Activated CD4-positive, alpha-beta memory T cell treated with anti-CD3 and anti-CD28 coated beads for 36 hours (primary cell): ENCODE measurements around the gene IL4R. TPM values are rescaled to one million over a fixed set of nuclear protein-coding genes. Genes with fewer than 3 reads are reported as not detected.

Experiments
- CTCF ChIA-PET: fragments of 350-600 bp; sonication (Branson Sonifier 250); formaldehyde crosslinking; loops from one replicate; lab custom pipeline; 2021; ENCODE audit warnings: antibody characterized with exemption, inconsistent platforms; lab: Charles Lee
- POLR2A ChIA-PET: fragments of 350-600 bp; sonication (Branson Sonifier 250); formaldehyde crosslinking; loops from one replicate; lab custom pipeline; 2021; ENCODE audit warnings: antibody characterized with exemption; lab: Charles Lee
- DNase-seq: peaks from one replicate; pipeline ENCODE4 v3.0.0-alpha.2; 2020
- H3K27ac Mint-ChIP-seq: one replicate; pipeline ENCODE4 v1.8.0; 2021; ENCODE audit warnings: mixed read lengths
- H3K27me3 Mint-ChIP-seq: one replicate; pipeline ENCODE4 v1.8.0; 2021; ENCODE audit warnings: mixed read lengths
- H3K36me3 Mint-ChIP-seq: one replicate; pipeline ENCODE4 v1.8.0; 2021; ENCODE audit warnings: mixed read lengths
- H3K4me1 Mint-ChIP-seq: one replicate; pipeline ENCODE4 v1.8.0; 2021; ENCODE audit warnings: low read depth, mixed read lengths
- H3K4me3 Mint-ChIP-seq: one replicate; pipeline ENCODE4 v1.8.0; 2021; ENCODE audit warnings: mild to moderate bottlenecking, mixed read lengths
- H3K9me3 Mint-ChIP-seq: one replicate; pipeline ENCODE4 v1.8.0; 2021; ENCODE audit warnings: mixed read lengths
- intact Hi-C: fragments of 100-400 bp; cut with micrococcal nuclease; formaldehyde crosslinking; loops from one replicate; pipeline ENCODE4 v1.15.1; 2023
- total RNA-seq, 2 experiments: library from RNA; stranded (reverse); gene quantifications; one replicate each; pipeline ENCODE4 v1.2.3, GENCODE V29; 2021

Gene IL4R
- total RNA-seq, 2 experiments from 2014 or later: 146 to 153 TPM

DNA sequence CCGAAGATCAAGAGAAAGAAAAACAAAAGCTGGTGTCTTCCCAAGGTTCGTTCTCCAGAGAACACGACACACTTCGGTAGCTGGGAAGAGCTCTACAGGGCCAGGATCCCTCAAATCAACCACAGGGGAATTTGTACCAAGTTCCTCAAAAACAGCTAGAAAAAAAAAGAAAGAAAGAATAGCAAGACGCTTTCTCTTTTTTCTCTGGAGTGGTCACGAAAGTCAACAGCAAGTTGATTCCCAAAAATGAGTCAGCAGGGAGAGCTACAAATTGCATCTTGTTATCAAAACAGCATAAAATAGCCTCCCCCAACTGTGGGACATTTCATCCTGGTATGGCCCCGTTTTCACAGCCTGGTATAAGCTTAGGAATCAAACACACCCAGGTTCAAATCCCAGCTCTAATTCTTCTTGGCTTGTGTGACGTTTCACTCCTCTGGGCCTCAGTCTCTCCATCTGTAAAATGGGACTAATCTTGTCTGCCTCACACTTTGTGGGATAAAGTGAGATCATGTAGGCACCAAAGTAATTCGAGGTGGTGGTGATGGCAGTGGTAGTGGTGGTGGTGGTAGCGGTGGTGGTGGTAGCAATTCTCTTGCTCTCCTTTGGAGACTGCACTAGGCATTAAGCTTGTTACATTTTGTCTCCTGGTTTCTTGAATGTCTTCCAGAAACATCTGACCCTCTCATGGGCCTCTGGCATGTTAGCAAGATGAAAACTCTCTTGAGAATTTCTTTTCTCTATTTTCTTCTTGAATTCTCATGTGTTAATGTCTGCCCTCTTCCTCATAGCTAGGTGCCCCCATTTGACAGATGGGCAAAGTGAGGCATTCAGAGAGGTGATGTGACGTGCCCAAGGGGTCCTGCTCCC, 87.2 kb downstream of the IL4R start:
- H3K27me3 Mint-ChIP-seq: no peaks in the 10 kb centered on the region
- no peak for DNase-seq
- H3K4me1 Mint-ChIP-seq: peaks cover 36% of the 10 kb centered on the region
- H3K4me3 Mint-ChIP-seq: peak overlapping the region; percentile 100
- peaks cover 33% of the 10 kb centered on the region for H3K36me3 Mint-ChIP-seq
- POLR2A ChIA-PET: interaction anchor here (0.9 to 5.6 kb wide), 12 partner anchors 9 to 197 kb away, joined by 3 to 87 read pairs (median 4); partner anchors contain the start of gene KDM8
- intact Hi-C loops: no loop called here
- peak overlapping the region; percentile 64 for H3K27ac Mint-ChIP-seq
- H3K9me3 Mint-ChIP-seq: no peaks in the 10 kb centered on the region
- CTCF ChIA-PET: interaction anchor here (0.7 to 8.5 kb wide), 7 partner anchors 13 to 221 kb away, joined by 3 to 75 read pairs (median 5); no protein-coding TSS in a partner anchor

- Mint-ChIP-seq H3K4me3 (peak within 1 kb of the TSS; percentile 100), H3K27ac (peak within 1 kb of the TSS; percentile 96), H3K27me3 (no peaks in the 10 kb centered on the region), H3K4me1 (peaks cover 43% of the 10 kb centered on the region), H3K36me3 (peaks cover 43% of the 10 kb centered on the region), H3K9me3 (no peaks in the 10 kb centered on the region)
- intact Hi-C loops: loop anchor here (1.0 to 2.0 kb wide), 4 partner anchors 15 to 165 kb away; no protein-coding TSS in a partner anchor
- peak; percentile 93 for DNase-seq
- CTCF ChIA-PET: interaction anchor here (1.0 to 8.5 kb wide), 6 partner anchors 27 to 171 kb away, joined by 3 to 75 read pairs (median 6); no protein-coding TSS in a partner anchor
- POLR2A ChIA-PET: interaction anchor here (0.9 to 5.6 kb wide), 14 partner anchors 10 to 167 kb away, joined by 3 to 87 read pairs (median 4); no protein-coding TSS in a partner anchor
Observed at GRCh38 chr16:27401768-27402568, 88.2 kb downstream of the IL4R start, which contains the start of gene IL21R. Gene IL21R, plus strand, starts transcription at chr16:27402174. Its CDS starts 27,898 bp downstream, at chr16:27430072.

DNA sequence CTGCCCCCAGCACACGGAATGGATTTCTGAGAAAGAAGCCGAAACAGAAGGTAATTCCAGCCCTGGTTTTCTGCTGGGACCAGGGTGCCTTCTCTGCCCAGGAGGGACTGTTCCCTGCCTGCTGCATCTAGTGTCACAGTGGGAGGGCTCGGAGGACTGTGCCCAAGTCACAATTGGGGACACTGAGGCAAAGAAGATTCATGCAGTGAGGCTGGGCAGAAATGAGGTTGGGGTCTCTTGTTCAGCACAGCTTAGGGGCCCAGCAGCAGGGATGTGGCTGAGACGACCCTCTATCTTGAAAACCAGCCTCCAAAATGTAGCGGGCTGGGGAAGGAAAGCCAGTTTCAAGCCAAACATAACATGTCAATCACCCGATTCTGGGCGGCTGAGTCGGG, 88.8 kb downstream of the IL4R start:
- ChIA-PET CTCF (interaction anchor here (1.0 to 8.5 kb wide), 4 partner anchors 27 to 168 kb away, joined by 3 to 75 read pairs (median 6); no protein-coding TSS in a partner anchor), POLR2A (interaction anchor here (0.9 to 5.6 kb wide), 13 partner anchors 11 to 168 kb away, joined by 3 to 87 read pairs (median 6); no protein-coding TSS in a partner anchor)
- H3K27ac Mint-ChIP-seq: peak overlapping the region; percentile 96
- peaks cover 48% of the 10 kb centered on the region for H3K4me1 Mint-ChIP-seq
- H3K27me3 Mint-ChIP-seq: no peaks in the 10 kb centered on the region
- peak overlapping the region; percentile 100 for H3K4me3 Mint-ChIP-seq
- H3K36me3 Mint-ChIP-seq: peaks cover 46% of the 10 kb centered on the region
- intact Hi-C loops: loop anchor here (1.0 to 2.0 kb wide), 4 partner anchors 16 to 165 kb away; no protein-coding TSS in a partner anchor
- DNase-seq: no peak
- H3K9me3 Mint-ChIP-seq: no peaks in the 10 kb centered on the region

DNA sequence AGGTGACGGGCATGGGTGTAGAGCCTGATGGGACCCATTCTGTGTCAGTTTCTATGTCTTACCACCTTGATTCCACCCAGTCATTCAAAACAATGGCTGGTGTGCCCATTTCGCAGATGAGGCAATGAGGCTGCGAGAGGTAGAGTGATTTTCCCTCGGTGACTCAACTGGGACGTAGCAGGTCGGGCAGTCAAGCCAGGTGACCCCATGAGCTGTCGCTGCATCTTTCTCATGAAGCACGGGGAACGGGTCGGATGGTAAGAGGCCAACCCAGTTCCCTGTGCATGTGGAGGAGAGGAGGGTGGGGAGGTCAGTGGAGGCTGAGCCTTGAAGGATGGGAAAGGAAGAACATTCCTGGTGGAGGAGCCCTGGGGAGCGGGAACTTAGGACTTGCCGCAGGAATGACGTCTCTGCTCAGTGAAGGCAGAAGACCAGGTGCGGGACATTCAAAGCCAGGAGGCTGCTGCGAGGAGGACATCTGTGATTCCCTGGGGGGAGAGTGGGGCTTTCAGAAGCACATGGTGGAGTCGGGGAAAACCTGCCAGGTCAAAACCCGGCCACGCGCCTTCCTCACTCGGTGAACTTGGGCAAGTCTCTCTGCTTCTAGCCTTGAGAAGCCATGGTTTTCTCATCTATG, 89.3 kb downstream of the IL4R start:
- Mint-ChIP-seq H3K4me3 (peak overlapping the region; percentile 100), H3K36me3 (peaks cover 50% of the 10 kb centered on the region), H3K4me1 (peaks cover 53% of the 10 kb centered on the region), H3K9me3 (no peaks in the 10 kb centered on the region), H3K27me3 (no peaks in the 10 kb centered on the region), H3K27ac (peak overlapping the region; percentile 96)
- ChIA-PET CTCF (interaction anchor here (1.0 to 8.5 kb wide), 4 partner anchors 15 to 169 kb away, joined by 3 to 75 read pairs (median 6); no protein-coding TSS in a partner anchor), POLR2A (interaction anchor here (1.1 to 5.6 kb wide), 8 partner anchors 15 to 168 kb away, joined by 3 to 87 read pairs (median 18); no protein-coding TSS in a partner anchor)
- intact Hi-C loops: loop anchor here (1.0 to 2.0 kb wide), 4 partner anchors 16 to 166 kb away; no protein-coding TSS in a partner anchor
- peak; percentile 83 for DNase-seq

DNA sequence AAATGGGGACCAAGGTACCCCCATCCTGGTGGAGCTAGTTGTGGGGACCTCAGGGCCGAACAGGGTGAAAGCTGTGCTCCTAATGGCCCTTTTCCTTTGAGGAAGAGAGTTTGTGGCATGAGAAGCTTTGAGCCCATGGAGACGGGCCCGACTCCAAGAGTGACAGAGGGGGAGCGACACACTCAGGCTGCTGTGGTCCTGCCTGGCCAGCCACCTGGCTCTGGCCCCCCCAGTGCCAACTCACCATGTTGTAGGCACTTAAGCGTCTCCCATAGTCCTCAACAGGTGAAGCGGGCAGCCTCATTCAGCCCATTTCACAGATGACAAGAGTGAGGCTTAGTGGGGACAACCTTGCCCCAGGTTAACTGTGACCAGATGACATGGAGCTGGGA, 89.8 kb downstream of the IL4R start:
- POLR2A ChIA-PET: interaction anchor here (2.0 to 5.6 kb wide), 7 partner anchors 16 to 169 kb away, joined by 10 to 87 read pairs (median 20); no protein-coding TSS in a partner anchor
- Mint-ChIP-seq H3K27me3 (no peaks in the 10 kb centered on the region), H3K36me3 (peaks cover 54% of the 10 kb centered on the region), H3K4me1 (peaks cover 58% of the 10 kb centered on the region), H3K9me3 (no peaks in the 10 kb centered on the region), H3K4me3 (peak overlapping the region; percentile 100), H3K27ac (peak overlapping the region; percentile 96)
- CTCF ChIA-PET: interaction anchor here (1.0 to 8.5 kb wide), 8 partner anchors 13 to 234 kb away, joined by 3 to 75 read pairs (median 8); no protein-coding TSS in a partner anchor
- no peak for DNase-seq
- intact Hi-C loops: loop anchor here (2.0 kb wide), 3 partner anchors 17 to 85 kb away; no protein-coding TSS in a partner anchor

GRCh38 chr16:27404163-27404823, 90.5 kb downstream of the IL4R start:
- Mint-ChIP-seq H3K36me3 (peaks cover 57% of the 10 kb centered on the region), H3K9me3 (no peaks in the 10 kb centered on the region), H3K4me1 (peaks cover 60% of the 10 kb centered on the region), H3K27me3 (no peaks in the 10 kb centered on the region), H3K27ac (peak overlapping the region; percentile 96), H3K4me3 (peak overlapping the region; percentile 100)
- intact Hi-C loops: loop anchor here (2.0 kb wide), 1 partner anchor 29 kb away; no protein-coding TSS in a partner anchor
- CTCF ChIA-PET: interaction anchor here (0.5 to 8.5 kb wide), 10 partner anchors 12 to 234 kb away, joined by 3 to 75 read pairs (median 6); no protein-coding TSS in a partner anchor
- POLR2A ChIA-PET: interaction anchor here (0.9 to 5.6 kb wide), 10 partner anchors 13 to 172 kb away, joined by 3 to 87 read pairs (median 16); no protein-coding TSS in a partner anchor
- DNase-seq: peak; percentile 70

- Mint-ChIP-seq H3K36me3 (peaks cover 68% of the 10 kb centered on the region), H3K9me3 (no peaks in the 10 kb centered on the region), H3K4me1 (peaks cover 63% of the 10 kb centered on the region), H3K27ac (peak overlapping the region; percentile 96), H3K4me3 (peak overlapping the region; percentile 100), H3K27me3 (no peaks in the 10 kb centered on the region)
- ChIA-PET POLR2A (interaction anchor here (1.1 to 5.6 kb wide), 16 partner anchors 10 to 232 kb away, joined by 3 to 87 read pairs (median 14); no protein-coding TSS in a partner anchor), CTCF (interaction anchor here (0.9 to 8.5 kb wide), 12 partner anchors 10 to 236 kb away, joined by 3 to 75 read pairs (median 6); no protein-coding TSS in a partner anchor)
- DNase-seq: peak; percentile 93
- intact Hi-C loops: loop anchor here (1.0 to 5.0 kb wide), 3 partner anchors 21 to 153 kb away; no protein-coding TSS in a partner anchor
Observed at GRCh38 chr16:27405546-27406451, 92.0 kb downstream of the IL4R start.

- POLR2A ChIA-PET: interaction anchor here (0.7 to 4.7 kb wide), 19 partner anchors 9 to 232 kb away, joined by 3 to 27 read pairs (median 4); partner anchors contain the start of gene KDM8
- Mint-ChIP-seq H3K4me3 (peak overlapping the region; percentile 100), H3K9me3 (no peaks in the 10 kb centered on the region)
Observed at GRCh38 chr16:27406511-27407128, 92.8 kb downstream of the IL4R start.

More at GRCh38 chr16:27406511-27407128, 92.8 kb downstream of the IL4R start:
- intact Hi-C loops: loop anchor here (1.0 to 5.0 kb wide), 2 partner anchors 20 to 154 kb away; no protein-coding TSS in a partner anchor
- Mint-ChIP-seq H3K36me3 (peaks cover 75% of the 10 kb centered on the region), H3K27me3 (no peaks in the 10 kb centered on the region), H3K27ac (peak overlapping the region; percentile 96), H3K4me1 (peaks cover 62% of the 10 kb centered on the region)
- CTCF ChIA-PET: interaction anchor here (0.9 to 8.5 kb wide), 7 partner anchors 20 to 228 kb away, joined by 3 to 75 read pairs (median 4); no protein-coding TSS in a partner anchor
- peak; percentile 62 for DNase-seq
